ENCODE results near the gene PRRC2B.

GRCh38 chr9:131409458-131409992 is 15.6 kb downstream of the PRRC2B start:
- TF ChIP-seq CTCF (IDR thresholded peaks at IDR 0.05 in 8 of 11, conservative IDR thresholded peaks at IDR 0.05 in 3 of 11) = no peak
- TF ChIP-seq POLR2A (IDR thresholded peaks at IDR 0.05) = no peak
- no peak for TF ChIP-seq POLR2AphosphoS5 (IDR thresholded peaks at IDR 0.05)

All from spleen (tissue), 7 donors.